OCI-LY3 (cell line): ENCODE measurements around the gene FAF2.

Source experiments
- H2AFZ ChIP-seq: fragments of 200-600, 300-600 bp; shearing (Covaris generic); 2 replicates; pipeline ENCODE4 v1.6.0; 2014; ENCODE audit warnings: antibody characterized with exemption, low read depth, low read length
- H3K27ac ChIP-seq: fragments of 200-600, 300-600 bp; sonication (generic); 2 replicates; pipeline ENCODE4 v1.5.1; 2014; ENCODE audit warnings: mild to moderate bottlenecking, low read length, moderate library complexity, mixed read lengths
- H3K27me3 ChIP-seq: fragments of 200-600, 300-600 bp; sonication (generic); 2 replicates; pipeline ENCODE4 v1.6.1; 2014; ENCODE audit warnings: low read depth, low read length, mixed read lengths
- H3K36me3 ChIP-seq: fragments of 200-600, 300-600 bp; sonication (generic); replicated peaks from 2 replicates; pipeline ENCODE3; 2014; ENCODE audit warnings: low read depth, low read length, mixed read lengths
- H3K4me1 ChIP-seq: fragments of 300-600, 200-600 bp; sonication (generic); 2 replicates; pipeline ENCODE4 v1.6.1; 2014; ENCODE audit warnings: low read length, mixed read lengths
- H3K4me2 ChIP-seq: fragments of 200-600, 300-600 bp; sonication (generic); 2 replicates; pipeline ENCODE4 v1.6.1; 2014; ENCODE audit warnings: low read length, mixed read lengths
- H3K4me3 ChIP-seq: fragments of 300-600, 200-600 bp; sonication (generic); 2 replicates; pipeline ENCODE4 v1.5.1; 2014; ENCODE audit warnings: antibody characterized with exemption, mild to moderate bottlenecking, low read length, moderate library complexity
- H3K79me2 ChIP-seq: fragments of 300-600, 200-600 bp; shearing (Covaris generic); 2 replicates; pipeline ENCODE4 v1.6.1; 2014; ENCODE audit warnings: mild to moderate bottlenecking, low read length, mixed read lengths
- H3K9ac ChIP-seq: fragments of 300-600, 200-600 bp; shearing (Covaris generic); 2 replicates; pipeline ENCODE4 v1.6.0; 2014; ENCODE audit warnings: mild to moderate bottlenecking, low read length, moderate library complexity
- H3K9me3 ChIP-seq: fragments of 200-600, 300-600 bp; shearing (Covaris generic); 2 replicates; pipeline ENCODE4 v1.6.1; 2014; ENCODE audit warnings: low read length, mixed read lengths; ENCODE audit not compliant: insufficient read depth
- H4K20me1 ChIP-seq: fragments of 200-600, 300-600 bp; sonication (generic); 2 replicates; pipeline ENCODE4 v1.6.1; 2016; ENCODE audit warnings: low read length, mixed read lengths; ENCODE audit not compliant: insufficient read depth
- CTCF ChIP-seq: fragments of 200-600, 300-600 bp; sonication (generic); IDR thresholded peaks from 2 replicates; pipeline ENCODE4 v1.5.1; 2014; ENCODE audit warnings: antibody characterized with exemption, low read length, low read depth
- EZH2phosphoT487 ChIP-seq: fragments of 200-600 bp; shearing (Covaris generic); IDR thresholded peaks from 2 replicates; pipeline ENCODE4 v1.6.1; 2018; ENCODE audit warnings: antibody characterized with exemption, mixed run types, low read depth

Gene FAF2

GRCh38 chr5:176490301-176490700 is 42.1 kb downstream of the FAF2 start:
- no peak overlapping the region for H3K27ac ChIP-seq
- peaks cover 4% of the 10 kb centered on the region; the same call in 1 of the 2 replicates for H3K79me2 ChIP-seq
- H3K27me3 ChIP-seq = no peaks in the 10 kb centered on the region
- H3K9ac ChIP-seq = no peak overlapping the region
- H3K36me3 ChIP-seq = peaks cover 59% of the 10 kb centered on the region
- no peaks in the 10 kb centered on the region for H3K4me1 ChIP-seq
- TF ChIP-seq EZH2phosphoT487 (no peak), CTCF (no peak)
- H3K4me3 ChIP-seq = no peak overlapping the region
- no peak overlapping the region for H3K4me2 ChIP-seq
- H2AFZ ChIP-seq = no peak overlapping the region
- peaks cover 6% of the 10 kb centered on the region; the same call in 1 of the 2 replicates for H4K20me1 ChIP-seq
- no peaks in the 10 kb centered on the region for H3K9me3 ChIP-seq

DNA sequence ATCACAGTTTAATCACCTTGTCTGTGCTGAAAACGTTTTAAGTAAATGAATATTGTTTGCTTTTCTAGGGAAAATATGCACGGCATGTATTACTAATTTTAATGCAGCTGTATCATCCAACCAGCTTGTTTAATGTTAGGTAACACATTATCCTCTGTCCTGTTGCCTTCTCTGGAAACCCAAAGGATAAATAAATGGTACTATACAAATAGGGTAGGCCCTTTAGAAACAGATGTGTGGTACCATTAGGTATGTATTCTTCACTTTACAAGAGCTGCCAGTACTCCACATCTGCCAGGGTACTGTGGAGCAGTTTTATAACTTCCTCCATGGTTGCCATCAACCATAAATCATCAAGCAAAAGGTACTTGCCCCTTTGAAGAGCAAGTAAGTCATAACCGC is 42.9 kb downstream of the FAF2 start:
- Histone ChIP-seq H3K4me3 (no peak overlapping the region), H3K9ac (no peak overlapping the region), H3K9me3 (no peaks in the 10 kb centered on the region), H3K36me3 (peaks cover 60% of the 10 kb centered on the region), H3K27me3 (no peaks in the 10 kb centered on the region), H3K79me2 (peaks cover 1% of the 10 kb centered on the region; the same call in 1 of the 2 replicates), H3K4me2 (no peak overlapping the region), H3K27ac (no peak overlapping the region), H4K20me1 (peaks cover 4% of the 10 kb centered on the region; the same call in 1 of the 2 replicates), H3K4me1 (no peaks in the 10 kb centered on the region), H2AFZ (no peak overlapping the region)
- no peak for TF ChIP-seq CTCF
- TF ChIP-seq EZH2phosphoT487 = no peak

- Histone ChIP-seq H3K27me3 (no peaks in the 10 kb centered on the region), H3K79me2 (no peaks in the 10 kb centered on the region), H3K4me3 (no peak overlapping the region), H2AFZ (no peak overlapping the region), H3K4me2 (no peak overlapping the region), H3K27ac (no peak overlapping the region), H4K20me1 (no peaks in the 10 kb centered on the region), H3K36me3 (peaks cover 56% of the 10 kb centered on the region), H3K4me1 (no peaks in the 10 kb centered on the region), H3K9ac (no peak overlapping the region), H3K9me3 (no peaks in the 10 kb centered on the region)
- no peak for TF ChIP-seq EZH2phosphoT487
Measured at GRCh38 chr5:176491901-176492300, 43.7 kb downstream of the FAF2 start.

DNA sequence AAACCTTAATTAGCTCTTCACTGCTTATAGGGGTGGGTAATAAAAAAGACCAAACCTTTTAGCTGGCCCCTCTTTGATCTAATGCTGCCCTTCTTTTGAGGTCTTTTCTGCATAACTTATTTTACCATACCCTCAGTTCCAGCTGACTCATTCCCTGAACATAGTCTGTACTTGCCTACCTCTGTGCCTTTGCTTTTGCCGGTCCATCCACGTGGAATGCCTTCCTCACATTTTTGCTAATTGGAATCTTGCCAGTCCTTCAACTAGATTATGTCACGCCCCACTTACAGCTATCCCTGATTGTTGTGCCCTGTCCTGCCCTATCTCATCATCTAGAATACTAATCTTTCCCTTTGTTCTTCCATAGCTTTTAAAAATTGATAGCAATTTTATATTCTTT is 44.2 kb downstream of the FAF2 start:
- H3K4me3 ChIP-seq = no peak overlapping the region
- no peaks in the 10 kb centered on the region for H3K9me3 ChIP-seq
- H3K4me2 ChIP-seq = no peak overlapping the region
- H4K20me1 ChIP-seq = no peaks in the 10 kb centered on the region
- H3K9ac ChIP-seq = no peak overlapping the region
- peaks cover 57% of the 10 kb centered on the region for H3K36me3 ChIP-seq
- no peaks in the 10 kb centered on the region for H3K4me1 ChIP-seq
- H3K27ac ChIP-seq = no peak overlapping the region
- no peaks in the 10 kb centered on the region for H3K79me2 ChIP-seq
- no peaks in the 10 kb centered on the region for H3K27me3 ChIP-seq
- H2AFZ ChIP-seq = no peak overlapping the region
- TF ChIP-seq CTCF = no peak
- TF ChIP-seq EZH2phosphoT487 = no peak

- Histone ChIP-seq H3K36me3 (peaks cover 55% of the 10 kb centered on the region), H3K9ac (no peak overlapping the region), H3K4me2 (no peak overlapping the region), H3K27me3 (no peaks in the 10 kb centered on the region), H3K4me3 (no peak overlapping the region), H3K27ac (no peak overlapping the region), H3K4me1 (no peaks in the 10 kb centered on the region), H2AFZ (no peak overlapping the region), H4K20me1 (no peaks in the 10 kb centered on the region), H3K79me2 (no peaks in the 10 kb centered on the region), H3K9me3 (no peaks in the 10 kb centered on the region)
- TF ChIP-seq EZH2phosphoT487 (no peak), CTCF (no peak)
Measured at GRCh38 chr5:176497852-176498251, 49.7 kb downstream of the FAF2 start.
